ENCODE results near the gene GRK7.
"Not testable (repeated sequence)": the region's sequence is repeated elsewhere in the genome, so short reads cannot be mapped to it uniquely, and the experiment has no call there.

GRK7 gene

DNA sequence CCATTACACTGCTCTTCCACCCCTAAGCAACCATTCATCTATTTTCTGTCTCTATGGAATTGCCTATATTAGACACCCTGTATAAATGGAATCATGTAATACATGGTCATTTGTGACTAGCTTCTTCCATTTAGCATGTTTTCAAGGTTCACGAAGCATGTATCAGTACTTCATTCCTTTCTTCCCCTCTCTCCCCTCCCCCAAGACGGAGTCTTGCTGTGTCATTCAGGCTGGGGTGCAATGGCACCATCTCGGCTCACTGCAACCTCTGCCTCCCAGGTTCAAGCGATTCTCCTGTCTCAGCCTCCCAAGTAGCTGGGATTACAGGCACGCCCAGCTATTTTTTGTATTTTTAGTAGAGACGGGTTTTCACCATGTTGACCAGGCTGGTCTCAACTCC is 40.3 kb downstream of the GRK7 start:
- not testable (repeated sequence) for H3K9me3 ChIP-seq (ENCODE audit: control insufficient read depth in 2 of 2, low read length in 2 of 2); H3K4me1 ChIP-seq (ENCODE audit: control insufficient read depth in 2 of 2, insufficient read depth in 2 of 2, low read length in 2 of 2); H3K27ac ChIP-seq (ENCODE audit: low read depth in 2 of 2, low read length in 2 of 2); H3K4me3 ChIP-seq (ENCODE audit: low read length in 2 of 2); H3K36me3 ChIP-seq (ENCODE audit: control insufficient read depth in 2 of 2, insufficient read depth in 2 of 2, low read length in 2 of 2); H3K9ac ChIP-seq (ENCODE audit: low read depth in 1 of 2, low read length in 2 of 2); H3K27me3 ChIP-seq (ENCODE audit: control insufficient read depth in 2 of 2, insufficient read depth in 2 of 2, low read length in 2 of 2)

DNA sequence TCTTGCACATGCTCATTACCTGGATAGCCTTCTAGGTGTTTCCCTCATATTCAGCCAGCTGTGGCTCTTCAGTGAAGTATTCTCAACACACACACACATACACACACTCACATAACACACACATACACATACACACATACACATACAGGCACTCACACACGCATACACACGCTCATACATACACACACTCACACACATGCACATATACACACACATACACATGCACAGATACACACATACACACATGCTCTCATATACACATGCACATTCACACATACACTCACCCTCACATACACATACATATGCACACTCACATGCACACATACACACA is 41.2 kb downstream of the GRK7 start:
- Histone ChIP-seq H3K36me3 (ENCODE audit: control insufficient read depth in 2 of 2, insufficient read depth in 2 of 2, low read length in 2 of 2) (no peaks in the 10 kb centered on the region), H3K9me3 (ENCODE audit: control insufficient read depth in 2 of 2, low read length in 2 of 2) (no peaks in the 10 kb centered on the region), H3K4me1 (ENCODE audit: control insufficient read depth in 2 of 2, insufficient read depth in 2 of 2, low read length in 2 of 2) (no peaks in the 10 kb centered on the region), H3K27me3 (ENCODE audit: control insufficient read depth in 2 of 2, insufficient read depth in 2 of 2, low read length in 2 of 2) (no peaks in the 10 kb centered on the region), H3K27ac (ENCODE audit: low read depth in 2 of 2, low read length in 2 of 2) (no peak overlapping the region), H3K4me3 (ENCODE audit: low read length in 2 of 2) (no peak overlapping the region), H3K9ac (ENCODE audit: low read depth in 1 of 2, low read length in 2 of 2) (no peak overlapping the region)

DNA sequence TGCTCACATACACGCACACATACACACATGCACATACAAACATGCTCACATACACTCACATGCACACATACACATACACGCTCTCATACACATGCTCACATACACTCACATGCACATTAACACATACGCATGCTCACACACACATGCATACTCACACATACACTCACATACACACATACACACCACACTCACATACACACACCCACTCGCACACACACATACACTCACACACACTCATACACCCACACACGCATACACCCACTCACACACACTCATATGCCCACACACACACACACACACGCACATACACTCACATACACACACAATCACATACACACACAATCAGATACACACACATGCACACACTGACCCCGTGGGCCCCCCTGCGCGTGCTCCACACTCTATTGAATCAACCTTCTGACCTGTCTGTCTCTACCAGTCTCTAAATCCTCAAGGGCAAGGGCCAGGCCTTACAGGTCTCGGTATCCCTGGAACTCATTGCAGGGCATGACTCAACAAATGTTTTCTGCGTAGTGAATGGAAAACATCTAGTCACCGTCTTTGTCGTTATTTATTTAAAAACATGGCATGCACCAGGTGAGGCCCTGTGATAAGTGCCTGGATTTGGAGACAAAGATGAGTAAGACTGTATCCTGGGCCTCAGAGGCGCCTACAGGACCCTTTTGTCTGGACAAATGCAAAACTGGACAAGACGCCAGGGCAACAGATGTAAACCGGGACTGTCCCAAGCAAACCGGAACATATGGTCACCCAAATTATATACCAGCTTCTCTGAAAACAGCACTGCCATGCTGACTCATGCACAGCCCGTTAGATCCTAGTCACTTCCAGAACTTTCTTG is 41.8 kb downstream of the GRK7 start:
- no peaks in the 10 kb centered on the region for H3K36me3 ChIP-seq (ENCODE audit: control insufficient read depth in 2 of 2, insufficient read depth in 2 of 2, low read length in 2 of 2)
- no peaks in the 10 kb centered on the region for H3K27me3 ChIP-seq (ENCODE audit: control insufficient read depth in 2 of 2, insufficient read depth in 2 of 2, low read length in 2 of 2)
- H3K27ac ChIP-seq (ENCODE audit: low read depth in 2 of 2, low read length in 2 of 2), result no peak overlapping the region
- no peaks in the 10 kb centered on the region for H3K9me3 ChIP-seq (ENCODE audit: control insufficient read depth in 2 of 2, low read length in 2 of 2)
- H3K4me3 ChIP-seq (ENCODE audit: low read length in 2 of 2), result no peak overlapping the region
- H3K9ac ChIP-seq (ENCODE audit: low read depth in 1 of 2, low read length in 2 of 2), result no peak overlapping the region
- no peaks in the 10 kb centered on the region for H3K4me1 ChIP-seq (ENCODE audit: control insufficient read depth in 2 of 2, insufficient read depth in 2 of 2, low read length in 2 of 2)

DNA sequence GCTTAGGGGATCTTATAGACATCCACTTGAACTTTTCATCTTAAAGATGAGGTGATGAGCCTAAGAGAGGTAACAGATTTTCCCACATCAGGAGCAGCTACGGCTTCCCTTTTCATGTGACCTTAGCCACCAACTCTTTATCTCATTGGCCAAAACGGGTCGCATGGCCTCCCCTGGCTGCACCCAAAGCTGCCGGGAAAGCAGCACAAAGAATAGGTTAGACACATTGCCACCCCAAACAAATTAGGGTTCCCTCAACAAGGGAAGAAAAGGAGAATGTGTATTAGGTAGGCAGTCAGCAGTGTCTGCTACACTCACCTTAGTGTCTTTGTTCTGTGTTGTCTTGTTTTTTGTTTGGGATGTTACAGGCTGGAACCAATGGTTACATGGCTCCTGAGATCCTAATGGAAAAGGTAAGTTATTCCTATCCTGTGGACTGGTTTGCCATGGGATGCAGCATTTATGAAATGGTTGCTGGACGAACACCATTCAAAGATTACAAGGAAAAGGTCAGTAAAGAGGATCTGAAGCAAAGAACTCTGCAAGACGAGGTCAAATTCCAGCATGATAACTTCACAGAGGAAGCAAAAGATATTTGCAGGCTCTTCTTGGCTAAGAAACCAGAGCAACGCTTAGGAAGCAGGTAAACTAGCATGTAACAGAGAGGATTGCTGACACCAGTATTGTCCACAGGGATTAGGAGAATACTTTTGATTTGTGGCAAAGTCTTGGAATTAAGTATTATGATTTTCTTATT is 44.2 kb downstream of the GRK7 start:
- Histone ChIP-seq H3K9ac (ENCODE audit: low read depth in 1 of 2, low read length in 2 of 2) (no peak overlapping the region), H3K36me3 (ENCODE audit: control insufficient read depth in 2 of 2, insufficient read depth in 2 of 2, low read length in 2 of 2) (no peaks in the 10 kb centered on the region), H3K27me3 (ENCODE audit: control insufficient read depth in 2 of 2, insufficient read depth in 2 of 2, low read length in 2 of 2) (no peaks in the 10 kb centered on the region)

DNA sequence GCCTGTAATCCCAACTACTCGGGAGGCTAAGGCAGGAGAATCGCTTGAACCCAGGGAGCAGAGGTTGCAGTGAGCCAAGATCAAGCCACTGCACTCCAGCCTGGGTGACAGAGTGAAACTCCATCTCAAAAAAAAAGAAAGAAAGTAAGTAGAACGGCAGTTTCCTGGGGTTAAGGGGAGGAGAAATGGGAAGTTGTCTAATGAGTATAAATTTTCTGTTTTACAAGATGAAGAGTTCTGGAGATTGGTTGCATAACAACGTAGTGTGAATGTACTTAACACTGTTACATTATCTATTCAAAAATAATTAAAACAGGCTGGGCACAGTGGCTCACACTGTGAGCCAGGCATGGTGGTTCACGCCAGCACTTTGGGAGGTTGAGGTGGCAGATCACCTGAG is 45.4 kb downstream of the GRK7 start:
- Histone ChIP-seq H3K36me3 (ENCODE audit: control insufficient read depth in 2 of 2, insufficient read depth in 2 of 2, low read length in 2 of 2) (no peaks in the 10 kb centered on the region), H3K9me3 (ENCODE audit: control insufficient read depth in 2 of 2, low read length in 2 of 2) (no peaks in the 10 kb centered on the region), H3K9ac (ENCODE audit: low read depth in 1 of 2, low read length in 2 of 2) (no peak overlapping the region), H3K27ac (ENCODE audit: low read depth in 2 of 2, low read length in 2 of 2) (no peak overlapping the region), H3K4me1 (ENCODE audit: control insufficient read depth in 2 of 2, insufficient read depth in 2 of 2, low read length in 2 of 2) (no peaks in the 10 kb centered on the region), H3K27me3 (ENCODE audit: control insufficient read depth in 2 of 2, insufficient read depth in 2 of 2, low read length in 2 of 2) (no peaks in the 10 kb centered on the region), H3K4me3 (ENCODE audit: low read length in 2 of 2) (no peak overlapping the region)

More for the DNA sequence above, 44.2 kb downstream of the GRK7 start:
- H3K9me3 ChIP-seq (ENCODE audit: control insufficient read depth in 2 of 2, low read length in 2 of 2), result no peaks in the 10 kb centered on the region
- H3K4me1 ChIP-seq (ENCODE audit: control insufficient read depth in 2 of 2, insufficient read depth in 2 of 2, low read length in 2 of 2), result no peaks in the 10 kb centered on the region
- no peak overlapping the region for H3K27ac ChIP-seq (ENCODE audit: low read depth in 2 of 2, low read length in 2 of 2)
- no peak overlapping the region for H3K4me3 ChIP-seq (ENCODE audit: low read length in 2 of 2)

DNA sequence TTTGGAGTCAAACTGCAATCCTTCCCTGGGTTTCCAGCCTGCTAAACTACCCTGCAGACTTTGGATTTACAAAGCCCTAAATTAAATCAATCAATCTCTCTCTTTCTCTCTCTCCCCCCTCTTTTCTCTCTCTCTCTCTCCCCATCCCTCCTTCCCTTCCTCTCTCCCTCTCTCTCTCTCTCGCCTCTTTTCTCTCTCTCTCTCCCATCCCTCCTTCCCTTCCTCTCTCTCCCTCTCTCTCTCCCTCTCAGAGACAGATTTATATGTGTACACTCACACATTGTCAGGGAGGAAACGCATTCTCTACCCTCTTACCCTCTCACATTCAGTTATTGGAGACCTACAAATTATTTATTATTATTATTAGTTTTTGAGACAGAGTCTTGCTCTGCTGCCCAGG is 47.0 kb downstream of the GRK7 start:
- Histone ChIP-seq H3K4me1 (ENCODE audit: control insufficient read depth in 2 of 2, insufficient read depth in 2 of 2, low read length in 2 of 2) (no peaks in the 10 kb centered on the region), H3K36me3 (ENCODE audit: control insufficient read depth in 2 of 2, insufficient read depth in 2 of 2, low read length in 2 of 2) (no peaks in the 10 kb centered on the region), H3K27me3 (ENCODE audit: control insufficient read depth in 2 of 2, insufficient read depth in 2 of 2, low read length in 2 of 2) (no peaks in the 10 kb centered on the region), H3K9me3 (ENCODE audit: control insufficient read depth in 2 of 2, low read length in 2 of 2) (no peaks in the 10 kb centered on the region), H3K9ac (ENCODE audit: low read depth in 1 of 2, low read length in 2 of 2) (no peak overlapping the region), H3K4me3 (ENCODE audit: low read length in 2 of 2) (no peak overlapping the region), H3K27ac (ENCODE audit: low read depth in 2 of 2, low read length in 2 of 2) (no peak overlapping the region)

DNA sequence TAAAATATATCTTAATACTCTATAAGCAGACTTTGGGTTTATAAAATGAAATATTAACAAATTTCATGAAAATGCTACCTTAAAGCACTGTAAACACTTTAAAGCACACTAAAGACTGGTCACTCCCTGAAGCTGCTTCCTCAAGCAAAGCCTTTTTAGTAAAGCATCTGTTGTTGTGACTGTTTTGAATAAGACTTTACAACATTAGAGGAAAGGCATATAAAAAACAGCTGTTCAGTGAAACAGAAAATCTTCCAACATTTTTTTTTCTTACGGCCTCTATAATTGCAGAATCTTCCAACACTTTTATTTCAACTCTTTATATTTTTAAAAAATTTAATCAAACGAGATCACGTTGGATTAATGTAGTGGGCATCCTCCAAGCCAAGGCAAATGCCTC is 48.1 kb downstream of the GRK7 start:
- no peak overlapping the region for H3K9ac ChIP-seq (ENCODE audit: low read depth in 1 of 2, low read length in 2 of 2)
- no peak overlapping the region for H3K4me3 ChIP-seq (ENCODE audit: low read length in 2 of 2)
- no peaks in the 10 kb centered on the region for H3K4me1 ChIP-seq (ENCODE audit: control insufficient read depth in 2 of 2, insufficient read depth in 2 of 2, low read length in 2 of 2)
- no peak overlapping the region for H3K27ac ChIP-seq (ENCODE audit: low read depth in 2 of 2, low read length in 2 of 2)
- H3K36me3 ChIP-seq (ENCODE audit: control insufficient read depth in 2 of 2, insufficient read depth in 2 of 2, low read length in 2 of 2), result no peaks in the 10 kb centered on the region
- H3K9me3 ChIP-seq (ENCODE audit: control insufficient read depth in 2 of 2, low read length in 2 of 2), result no peaks in the 10 kb centered on the region
- no peaks in the 10 kb centered on the region for H3K27me3 ChIP-seq (ENCODE audit: control insufficient read depth in 2 of 2, insufficient read depth in 2 of 2, low read length in 2 of 2)

- H3K4me1 ChIP-seq (ENCODE audit: control insufficient read depth in 2 of 2, insufficient read depth in 2 of 2, low read length in 2 of 2), result peaks cover 0 to 2% of the 10 kb centered on the region in 2 donors
- no peak overlapping the region for H3K27ac ChIP-seq (ENCODE audit: low read depth in 2 of 2, low read length in 2 of 2)
These were observed 48.9 kb downstream of the GRK7 start for GRCh38 chr3:141812084-141812483.

DNA sequence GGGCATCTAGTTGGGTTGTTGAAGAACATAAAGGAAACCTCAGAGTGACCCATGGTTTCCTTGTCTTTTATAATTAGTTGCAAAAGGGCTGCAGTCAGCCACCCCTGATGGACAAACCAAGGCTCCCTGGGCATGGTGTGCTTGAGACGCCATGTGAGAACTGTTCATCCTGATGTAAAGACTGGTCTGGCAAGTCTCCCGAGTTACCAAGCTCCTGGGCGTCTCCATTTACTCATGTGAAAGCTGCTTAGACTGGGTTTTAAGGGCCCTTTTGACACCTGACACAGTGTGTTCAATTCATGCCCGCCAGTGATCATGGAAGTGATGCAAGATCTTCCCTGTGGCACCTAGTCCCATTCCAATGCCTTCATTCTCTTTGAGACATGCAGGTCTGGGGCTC is 49.4 kb downstream of the GRK7 start:
- H3K9me3 ChIP-seq (ENCODE audit: control insufficient read depth in 2 of 2, low read length in 2 of 2), result no peaks in the 10 kb centered on the region
- H3K4me1 ChIP-seq (ENCODE audit: control insufficient read depth in 2 of 2, insufficient read depth in 2 of 2, low read length in 2 of 2), result peaks cover 0 to 2% of the 10 kb centered on the region in 2 donors
- H3K9ac ChIP-seq (ENCODE audit: low read depth in 1 of 2, low read length in 2 of 2), result no peak overlapping the region
- no peak overlapping the region for H3K27ac ChIP-seq (ENCODE audit: low read depth in 2 of 2, low read length in 2 of 2)
- no peaks in the 10 kb centered on the region for H3K36me3 ChIP-seq (ENCODE audit: control insufficient read depth in 2 of 2, insufficient read depth in 2 of 2, low read length in 2 of 2)
- peaks cover 0 to 6% of the 10 kb centered on the region in 2 donors for H3K27me3 ChIP-seq (ENCODE audit: control insufficient read depth in 2 of 2, insufficient read depth in 2 of 2, low read length in 2 of 2)
- no peak overlapping the region for H3K4me3 ChIP-seq (ENCODE audit: low read length in 2 of 2)

More at GRCh38 chr3:141812084-141812483, 48.9 kb downstream of the GRK7 start:
- no peak overlapping the region for H3K9ac ChIP-seq (ENCODE audit: low read depth in 1 of 2, low read length in 2 of 2)
- H3K27me3 ChIP-seq (ENCODE audit: control insufficient read depth in 2 of 2, insufficient read depth in 2 of 2, low read length in 2 of 2), result peaks cover 0 to 5% of the 10 kb centered on the region in 2 donors
- H3K4me3 ChIP-seq (ENCODE audit: low read length in 2 of 2), result no peak overlapping the region
- no peaks in the 10 kb centered on the region for H3K36me3 ChIP-seq (ENCODE audit: control insufficient read depth in 2 of 2, insufficient read depth in 2 of 2, low read length in 2 of 2)
- H3K9me3 ChIP-seq (ENCODE audit: control insufficient read depth in 2 of 2, low read length in 2 of 2), result no peaks in the 10 kb centered on the region

Measured in mucosa of rectum (tissue), 2 donors.